HFFc6 (cell line): ENCODE measurements around the gene MYPN. TPM values are rescaled to one million over a fixed set of nuclear protein-coding genes. Genes with fewer than 3 reads are reported as not detected.

ENCODE experiments used
- DNase-seq: peaks from one replicate; pipeline ENCODE4 v3.0.0-alpha.2; 2018
- H3K27ac Mint-ChIP-seq: 2 replicates; pipeline ENCODE4 v1.8.0; 2020; ENCODE audit warnings: mild to moderate bottlenecking, mixed read lengths
- H3K27me3 Mint-ChIP-seq: 2 replicates; pipeline ENCODE4 v1.8.0; 2021; ENCODE audit warnings: mild to moderate bottlenecking, moderate library complexity, mixed read lengths; ENCODE audit not compliant: insufficient read depth
- H3K36me3 Mint-ChIP-seq: 2 replicates; pipeline ENCODE4 v1.8.0; 2021; ENCODE audit warnings: low read depth, mixed read lengths
- H3K4me1 Mint-ChIP-seq: 2 replicates; pipeline ENCODE4 v1.8.0; 2020; ENCODE audit warnings: low read depth, mixed read lengths
- H3K4me3 Mint-ChIP-seq: 2 replicates; pipeline ENCODE4 v1.8.0; 2020; ENCODE audit warnings: mild to moderate bottlenecking, moderate library complexity, mixed read lengths
- H3K9me3 Mint-ChIP-seq: 2 replicates; pipeline ENCODE4 v1.8.0; 2020; ENCODE audit warnings: mild to moderate bottlenecking, mixed read lengths
- total RNA-seq, 6 experiments: library from RNA; stranded (reverse); fragmentation: NEBNext Ultra II Directional; extraction: Animal tissue kit (Norgen Biotek cat#: 25700); gene quantifications; 2 replicates in 1 of 6; 3 replicates in 5 of 6; pipeline ENCODE4 v1.2.3, GENCODE V29; 2021
- TF ChIP-seq, protein P1 (sequence below): fragments of 200-600 bp; sonication (generic); IDR thresholded peaks from 2 replicates; pipeline ENCODE4 v1.5.0; 2021; ENCODE audit warnings: antibody characterized with exemption, mild to moderate bottlenecking

MYPN gene
- total RNA-seq, 6 experiments from 2014 or later: 70.3 to 89.1 (median 80.1) TPM

GRCh38 chr10:68081916-68082315 is 27.4 kb upstream of the MYPN start:
- Mint-ChIP-seq H3K27me3 (no peaks in the 10 kb centered on the region; the same call in 1 of the 2 replicates), H3K27ac (no peak overlapping the region; the same call in 1 of the 2 replicates), H3K36me3 (no peaks in the 10 kb centered on the region), H3K9me3 (no peaks in the 10 kb centered on the region), H3K4me1 (peaks cover 66% of the 10 kb centered on the region), H3K4me3 (no peak overlapping the region)
- TF ChIP-seq, protein P1, sequence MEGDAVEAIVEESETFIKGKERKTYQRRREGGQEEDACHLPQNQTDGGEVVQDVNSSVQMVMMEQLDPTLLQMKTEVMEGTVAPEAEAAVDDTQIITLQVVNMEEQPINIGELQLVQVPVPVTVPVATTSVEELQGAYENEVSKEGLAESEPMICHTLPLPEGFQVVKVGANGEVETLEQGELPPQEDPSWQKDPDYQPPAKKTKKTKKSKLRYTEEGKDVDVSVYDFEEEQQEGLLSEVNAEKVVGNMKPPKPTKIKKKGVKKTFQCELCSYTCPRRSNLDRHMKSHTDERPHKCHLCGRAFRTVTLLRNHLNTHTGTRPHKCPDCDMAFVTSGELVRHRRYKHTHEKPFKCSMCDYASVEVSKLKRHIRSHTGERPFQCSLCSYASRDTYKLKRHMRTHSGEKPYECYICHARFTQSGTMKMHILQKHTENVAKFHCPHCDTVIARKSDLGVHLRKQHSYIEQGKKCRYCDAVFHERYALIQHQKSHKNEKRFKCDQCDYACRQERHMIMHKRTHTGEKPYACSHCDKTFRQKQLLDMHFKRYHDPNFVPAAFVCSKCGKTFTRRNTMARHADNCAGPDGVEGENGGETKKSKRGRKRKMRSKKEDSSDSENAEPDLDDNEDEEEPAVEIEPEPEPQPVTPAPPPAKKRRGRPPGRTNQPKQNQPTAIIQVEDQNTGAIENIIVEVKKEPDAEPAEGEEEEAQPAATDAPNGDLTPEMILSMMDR: no peak
- DNase-seq: no peak

- H3K27ac Mint-ChIP-seq: peak overlapping the region; percentile 78
- no peaks in the 10 kb centered on the region; the same call in 1 of the 2 replicates for H3K27me3 Mint-ChIP-seq
- no peaks in the 10 kb centered on the region for H3K9me3 Mint-ChIP-seq
- H3K4me1 Mint-ChIP-seq: peaks cover 68% of the 10 kb centered on the region
- no peaks in the 10 kb centered on the region for H3K36me3 Mint-ChIP-seq
- DNase-seq: peak; percentile 66
- H3K4me3 Mint-ChIP-seq: no peak overlapping the region
- TF ChIP-seq, protein P1: peak; percentile 81
Measured at GRCh38 chr10:68082872-68083271, 26.4 kb upstream of the MYPN start.

DNA sequence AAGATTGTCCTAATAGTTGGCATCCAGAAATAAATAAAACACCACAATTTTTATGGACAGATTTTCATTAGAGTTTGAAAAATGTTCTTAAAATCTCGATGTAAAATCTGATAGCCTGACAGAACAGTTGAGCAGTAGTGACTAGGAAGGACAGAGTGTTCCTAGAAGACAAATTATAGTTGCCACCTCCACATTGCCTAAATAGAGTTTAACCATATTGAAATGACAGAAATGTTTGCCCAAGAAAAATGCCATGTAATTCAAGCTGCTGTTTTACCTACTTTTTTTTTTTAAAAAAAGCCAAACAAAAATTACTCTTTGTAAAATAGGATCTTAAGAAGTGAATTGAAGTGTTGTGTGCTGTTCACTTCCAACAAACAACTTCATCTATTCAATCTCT is 25.3 kb upstream of the MYPN start:
- peaks cover 4% of the 10 kb centered on the region; the same call in 1 of the 2 replicates for H3K36me3 Mint-ChIP-seq
- H3K27ac Mint-ChIP-seq: peak overlapping the region; percentile 78

DNA sequence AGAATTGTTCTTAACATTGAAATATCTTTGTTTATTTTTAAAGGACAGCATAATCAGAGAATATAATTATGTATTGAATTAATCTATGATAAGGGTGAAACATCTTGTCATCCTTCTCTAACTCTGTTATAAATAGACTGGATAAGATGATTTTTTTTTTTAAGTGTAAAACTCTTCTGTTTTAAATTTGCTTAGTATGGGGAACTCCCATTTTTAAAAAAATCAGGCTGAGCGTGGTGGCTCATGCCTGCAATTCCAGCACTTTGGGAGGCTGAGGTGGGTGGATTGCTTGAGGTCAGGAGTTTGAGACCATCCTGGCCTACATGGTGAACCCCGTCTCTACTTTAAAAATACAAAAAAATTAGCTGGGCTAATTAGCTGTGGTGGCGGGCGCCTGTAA is 24.8 kb upstream of the MYPN start:
- Mint-ChIP-seq H3K36me3 (peaks cover 8% of the 10 kb centered on the region; the same call in 1 of the 2 replicates), H3K9me3 (no peaks in the 10 kb centered on the region), H3K4me1 (peaks cover 80% of the 10 kb centered on the region), H3K27me3 (no peaks in the 10 kb centered on the region; the same call in 1 of the 2 replicates), H3K27ac (peak overlapping the region; percentile 78), H3K4me3 (no peak overlapping the region)
- DNase-seq: no peak
- TF ChIP-seq, protein P1: no peak

More for the DNA sequence above, 25.3 kb upstream of the MYPN start:
- DNase-seq: no peak
- Mint-ChIP-seq H3K27me3 (no peaks in the 10 kb centered on the region; the same call in 1 of the 2 replicates), H3K9me3 (no peaks in the 10 kb centered on the region), H3K4me3 (no peak overlapping the region), H3K4me1 (peaks cover 78% of the 10 kb centered on the region)
- TF ChIP-seq, protein P1: no peak

DNA sequence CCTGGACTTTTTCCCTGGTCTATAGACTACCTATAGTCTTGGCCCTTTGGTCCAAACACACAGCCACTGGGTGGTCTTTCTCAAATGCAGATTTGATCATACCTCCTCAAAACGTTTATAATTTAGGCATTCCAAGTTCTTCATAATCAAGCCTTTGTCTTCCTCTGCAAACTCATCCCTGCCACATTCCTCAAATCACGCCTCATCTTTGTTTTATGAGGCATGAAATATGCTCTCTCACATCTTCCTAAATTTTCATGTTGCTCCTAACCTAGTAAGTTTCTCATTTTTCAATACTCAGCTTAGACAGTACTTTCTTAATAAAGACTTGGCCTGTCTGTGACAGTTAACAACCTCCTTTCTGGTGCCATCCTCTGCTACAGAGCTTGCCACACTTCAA is 23.3 kb upstream of the MYPN start:
- TF ChIP-seq, protein P1: no peak
- H3K9me3 Mint-ChIP-seq: no peaks in the 10 kb centered on the region
- peaks cover 79% of the 10 kb centered on the region for H3K4me1 Mint-ChIP-seq
- H3K4me3 Mint-ChIP-seq: peak overlapping the region; percentile 2
- H3K36me3 Mint-ChIP-seq: peaks cover 15% of the 10 kb centered on the region
- peak; percentile 23 for DNase-seq
- peak overlapping the region; percentile 88 for H3K27ac Mint-ChIP-seq
- H3K27me3 Mint-ChIP-seq: no peaks in the 10 kb centered on the region; the same call in 1 of the 2 replicates
